Measurements from ENCODE around the gene LELP1.

DNA sequence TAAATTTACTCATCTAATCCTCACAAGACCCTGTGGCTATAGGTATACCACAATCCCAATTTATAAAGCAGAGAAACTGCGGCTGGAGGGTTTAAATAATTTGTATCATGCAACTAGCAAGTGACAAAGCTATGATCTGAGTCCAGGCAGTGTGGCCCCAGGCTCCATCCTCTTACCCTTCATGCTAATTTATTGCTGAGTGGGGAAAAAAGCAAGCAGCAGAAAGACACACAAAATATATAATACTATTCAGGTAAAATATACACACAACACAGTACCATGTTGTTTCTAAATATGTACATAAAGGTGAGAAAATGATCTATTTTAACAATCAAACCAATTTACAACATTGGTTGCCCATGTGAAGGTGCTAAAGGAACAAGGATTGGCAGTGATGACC is 38.9 kb downstream of the LELP1 start:
- TF ChIP-seq, protein P1, sequence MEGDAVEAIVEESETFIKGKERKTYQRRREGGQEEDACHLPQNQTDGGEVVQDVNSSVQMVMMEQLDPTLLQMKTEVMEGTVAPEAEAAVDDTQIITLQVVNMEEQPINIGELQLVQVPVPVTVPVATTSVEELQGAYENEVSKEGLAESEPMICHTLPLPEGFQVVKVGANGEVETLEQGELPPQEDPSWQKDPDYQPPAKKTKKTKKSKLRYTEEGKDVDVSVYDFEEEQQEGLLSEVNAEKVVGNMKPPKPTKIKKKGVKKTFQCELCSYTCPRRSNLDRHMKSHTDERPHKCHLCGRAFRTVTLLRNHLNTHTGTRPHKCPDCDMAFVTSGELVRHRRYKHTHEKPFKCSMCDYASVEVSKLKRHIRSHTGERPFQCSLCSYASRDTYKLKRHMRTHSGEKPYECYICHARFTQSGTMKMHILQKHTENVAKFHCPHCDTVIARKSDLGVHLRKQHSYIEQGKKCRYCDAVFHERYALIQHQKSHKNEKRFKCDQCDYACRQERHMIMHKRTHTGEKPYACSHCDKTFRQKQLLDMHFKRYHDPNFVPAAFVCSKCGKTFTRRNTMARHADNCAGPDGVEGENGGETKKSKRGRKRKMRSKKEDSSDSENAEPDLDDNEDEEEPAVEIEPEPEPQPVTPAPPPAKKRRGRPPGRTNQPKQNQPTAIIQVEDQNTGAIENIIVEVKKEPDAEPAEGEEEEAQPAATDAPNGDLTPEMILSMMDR (conservative IDR thresholded peaks at IDR 0.05; ENCODE audit: low read length), result no peak
- TF ChIP-seq EZH2phosphoT487 (IDR thresholded peaks at IDR 0.05; ENCODE audit: borderline replicate concordance), result no peak

Data from Loucy (cell line).